Thoracic aorta (tissue), 2 donors: ENCODE results near the gene TRAPPC3L. TPM values are rescaled to one million over a fixed set of nuclear protein-coding genes. Genes with fewer than 3 reads are reported as not detected.

ENCODE experiments used
- ATAC-seq: fragments of 150-250 bp; one replicate; pipeline ENCODE4 v1.8.0; 2017; ENCODE audit warnings: low read depth; ENCODE audit not compliant: insufficient number of reproducible peaks, low FRiP score
- DNase-seq: peaks from one replicate; pipeline ENCODE4 v3.0.0-alpha.2; 2020; ENCODE audit warnings: low spot score
- H3K27ac ChIP-seq, 2 donors: fragments of 200-600 bp; sonication (generic); 1 replicate in 1 of 2; 2 replicates in 1 of 2; pipeline ENCODE4 v1.5.1; 2016; ENCODE audit warnings: mild to moderate bottlenecking in 2 of 2, moderate library complexity in 2 of 2
- H3K27me3 ChIP-seq: fragments of 200-600 bp; sonication (generic); replicated peaks from 2 replicates; pipeline ENCODE4 v1.6.0; 2016; ENCODE audit warnings: mild to moderate bottlenecking; ENCODE audit not compliant: insufficient read depth
- H3K36me3 ChIP-seq: fragments of 200-600 bp; sonication (generic); one replicate; pipeline ENCODE4 v1.5.1; 2016
- H3K4me1 ChIP-seq, 2 donors: fragments of 200-600 bp; sonication (generic); 1 replicate in 1 of 2; 2 replicates in 1 of 2; pipeline versions ENCODE4 v1.5.1 to v1.6.0; 2016; ENCODE audit warnings: low read depth in 2 of 2, mild to moderate bottlenecking in 1 of 2; ENCODE audit not compliant: control insufficient read depth in 1 of 2
- H3K4me3 ChIP-seq: fragments of 200-600 bp; sonication (generic); 2 replicates; pipeline ENCODE4 v1.5.1; 2016; ENCODE audit warnings: mild to moderate bottlenecking
- H3K9me3 ChIP-seq: fragments of 200-600 bp; sonication (generic); 2 replicates; pipeline ENCODE4 v1.5.1; 2016
- CTCF ChIP-seq: fragments of 200-600 bp; sonication (generic); IDR thresholded peaks from one replicate; pipeline ENCODE4 v1.5.1; 2019; ENCODE audit warnings: antibody characterized with exemption
- total RNA-seq, 2 donors: library from RNA; depleted of rRNA; stranded (reverse); fragments of >200 nt; gene quantifications; one replicate each; pipeline versions ENCODE4 v1.1.0 to v1.2.3, GENCODE V29; 2016

TRAPPC3L gene
- total RNA-seq, 2 donors from 2014 or later = not detected

- no peak for TF ChIP-seq CTCF
Measured at GRCh38 chr6:116553451-116553850, 8.0 kb upstream of the TRAPPC3L start, which contains the start of gene CALHM4. CALHM4 (plus strand) TSS chr6:116553751; CDS start chr6:116553794, 43 bp downstream.

GRCh38 chr6:116550796-116551195, 5.3 kb upstream of the TRAPPC3L start:
- DNase-seq (no peak), ATAC-seq (no peak)
- no peak for TF ChIP-seq CTCF
- no peaks in the 10 kb centered on the region for H3K9me3 ChIP-seq
- H3K4me3 ChIP-seq = no peak overlapping the region
- no peaks in the 10 kb centered on the region for H3K27me3 ChIP-seq
- no peaks in the 10 kb centered on the region for H3K36me3 ChIP-seq
- no peak overlapping the region for H3K27ac ChIP-seq
- H3K4me1 ChIP-seq = no peaks in the 10 kb centered on the region

More at GRCh38 chr6:116553451-116553850, 8.0 kb upstream of the TRAPPC3L start, which contains the start of gene CALHM4:
- Histone ChIP-seq H3K36me3 (no peaks in the 10 kb centered on the region), H3K4me3 (no peak within 1 kb of the TSS), H3K4me1 (no peaks in the 10 kb centered on the region), H3K27me3 (no peaks in the 10 kb centered on the region), H3K27ac (no peak within 1 kb of the TSS), H3K9me3 (no peaks in the 10 kb centered on the region)
- ATAC-seq (no peak), DNase-seq (no peak)

- H3K27ac ChIP-seq = no peak overlapping the region
- no peak for ATAC-seq
- no peak for TF ChIP-seq CTCF
- H3K4me1 ChIP-seq = no peaks in the 10 kb centered on the region
- H3K9me3 ChIP-seq = no peaks in the 10 kb centered on the region
- no peaks in the 10 kb centered on the region for H3K27me3 ChIP-seq
- DNase-seq = no peak
- H3K4me3 ChIP-seq = no peak overlapping the region
- no peaks in the 10 kb centered on the region for H3K36me3 ChIP-seq
Measured at GRCh38 chr6:116547358-116547757, 1.9 kb upstream of the TRAPPC3L start.

GRCh38 chr6:116543149-116543548, 2.3 kb downstream of the TRAPPC3L start:
- TF ChIP-seq CTCF = no peak
- no peaks in the 10 kb centered on the region for H3K4me1 ChIP-seq
- no peak overlapping the region for H3K4me3 ChIP-seq
- H3K27me3 ChIP-seq = no peaks in the 10 kb centered on the region
- ATAC-seq = no peak
- DNase-seq = no peak
- H3K9me3 ChIP-seq = no peaks in the 10 kb centered on the region
- no peak overlapping the region for H3K27ac ChIP-seq
- no peaks in the 10 kb centered on the region for H3K36me3 ChIP-seq

- DNase-seq = no peak
- no peak for TF ChIP-seq CTCF
- Histone ChIP-seq H3K36me3 (no peaks in the 10 kb centered on the region), H3K4me3 (no peak overlapping the region), H3K27ac (no peak overlapping the region), H3K9me3 (no peaks in the 10 kb centered on the region), H3K27me3 (no peaks in the 10 kb centered on the region), H3K4me1 (no peaks in the 10 kb centered on the region)
- no peak for ATAC-seq
Measured at GRCh38 chr6:116542426-116542825, 3.1 kb downstream of the TRAPPC3L start.
